T follicular helper cell (primary cell): ENCODE data around the gene CEP70.

Experiments
- DNase-seq: peaks from one replicate; pipeline ENCODE4 v3.0.0-alpha.2; 2020; ENCODE audit warnings: low read depth

Gene CEP70

DNA sequence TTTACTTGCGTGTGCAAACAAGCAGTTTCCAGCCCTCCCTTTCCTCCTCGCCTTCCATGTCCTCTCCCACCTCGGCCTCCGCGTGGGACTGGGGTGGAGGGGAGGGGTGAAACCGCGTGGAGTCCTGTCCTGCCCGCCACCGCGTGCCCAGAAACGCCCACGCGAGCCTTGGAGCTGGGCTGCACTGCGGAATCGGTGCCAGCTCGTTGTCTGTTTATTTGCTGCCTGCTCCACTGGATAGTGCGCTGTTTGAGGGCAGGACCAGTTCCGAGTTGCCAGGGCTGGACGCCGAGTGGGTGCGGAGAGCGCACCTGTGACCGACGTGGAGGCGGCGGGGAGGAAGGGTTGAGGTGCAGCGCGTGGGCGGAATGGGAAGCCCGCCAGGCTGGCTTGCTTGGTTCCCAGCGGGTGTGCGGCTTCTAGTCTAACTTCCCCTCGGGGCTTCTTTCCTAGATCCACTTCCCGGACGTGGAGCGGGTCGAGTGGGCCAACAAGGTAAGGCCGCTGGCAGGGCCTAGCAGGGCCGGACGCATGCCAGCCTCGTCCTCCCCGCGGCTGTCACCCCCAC lies 142.4 kb downstream of the CEP70 start:
- DNase-seq: no peak

GRCh38 chr3:138450704-138451424 lies 143.2 kb downstream of the CEP70 start:
- DNase-seq: no peak

GRCh38 chr3:138450181-138450580 lies 143.9 kb downstream of the CEP70 start:
- no peak for DNase-seq

GRCh38 chr3:138449490-138449889 lies 144.6 kb downstream of the CEP70 start:
- DNase-seq: no peak

GRCh38 chr3:138448631-138449030 lies 145.4 kb downstream of the CEP70 start:
- no peak for DNase-seq

DNA sequence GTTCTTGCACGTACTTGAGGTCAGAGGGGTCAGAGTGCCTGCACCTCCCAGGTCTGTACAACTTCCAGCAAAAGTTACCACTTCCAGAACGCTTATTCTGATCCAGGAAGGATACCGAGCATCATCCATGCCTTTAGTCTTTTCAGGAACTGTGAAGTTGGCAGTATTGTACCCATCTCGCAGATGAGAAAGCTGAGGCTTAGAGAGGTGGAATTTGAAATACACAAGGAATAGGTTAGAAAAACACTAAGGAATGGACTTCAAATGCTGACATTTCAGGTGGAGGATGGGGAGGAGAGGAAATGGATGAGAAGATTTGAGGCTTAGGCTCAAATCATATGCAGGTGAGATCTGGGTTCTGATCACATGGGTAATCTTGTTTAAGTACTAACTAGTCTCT lies 148.4 kb downstream of the CEP70 start:
- DNase-seq: no peak

DNA sequence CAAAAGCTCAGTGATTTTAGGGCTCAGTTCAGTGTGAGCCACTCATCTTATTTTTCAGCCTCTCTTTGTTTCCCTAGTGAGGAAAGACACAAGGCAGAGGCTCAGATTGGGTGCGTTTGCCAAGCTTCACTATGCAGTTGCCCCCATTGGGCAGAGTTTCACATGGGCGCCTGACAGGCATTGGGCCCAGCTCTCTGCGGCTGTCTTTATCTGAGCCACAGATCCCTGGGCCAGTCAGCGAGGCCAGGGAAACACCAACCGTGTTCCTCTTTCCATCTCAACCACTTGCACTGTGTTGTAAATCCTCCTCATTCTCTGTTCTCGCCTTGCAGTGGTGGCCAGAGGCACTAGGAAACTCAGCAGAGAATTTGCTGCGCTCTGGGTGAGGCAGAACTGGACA lies 148.8 kb downstream of the CEP70 start:
- DNase-seq: no peak
